NOMO-1 treated with dmso at 0.1 percent for 144 hours (cell line): ENCODE measurements around the gene HTR4.

Experiments
- DNase-seq: peaks from one replicate; lab custom pipeline; 2025; ENCODE audit not compliant: unreplicated experiment; lab: John Stamatoyannopoulos, UW

HTR4 gene

GRCh38 chr5:148443241-148443640 is 211.1 kb downstream of the HTR4 start:
- no peak for DNase-seq

GRCh38 chr5:148438933-148439332 is 215.4 kb downstream of the HTR4 start:
- no peak for DNase-seq

- no peak for DNase-seq
Measured at GRCh38 chr5:148437249-148437648, 217.1 kb downstream of the HTR4 start.

- no peak for DNase-seq
Measured at GRCh38 chr5:148436029-148436428, 218.3 kb downstream of the HTR4 start.

- no peak for DNase-seq
Measured at GRCh38 chr5:148433826-148434225, 220.5 kb downstream of the HTR4 start.
